ENCODE measurements around the gene GHRL. TPM values are rescaled to one million over a fixed set of nuclear protein-coding genes. Genes with fewer than 3 reads are reported as not detected.

GHRL gene
- total and polyA plus RNA-seq, 12 donors, result 0.33 to 2.2 (median 0.97) TPM; not detected in 7

GRCh38 chr3:10321630-10322351, 29.0 kb upstream of the GHRL start:
- intact Hi-C loops (cut with DNase I), result no loop called here
- H3K4me3 ChIP-seq, result peak overlapping the region in 1 of 4 donors; percentile 77

GRCh38 chr3:10320320-10320677, 27.6 kb upstream of the GHRL start:
- Histone ChIP-seq H3K27ac (peak overlapping the region in 4 of 5 donors; percentile 86 to 90 (median 87)), H3K4me3 (peak overlapping the region; percentile 77 to 96 (median 94)), H3K9me3 (replicated peaks in 1 of 3) (no peaks in the 10 kb centered on the region), H3K27me3 (no peaks in the 10 kb centered on the region), H3K4me1 (replicated peaks in 1 of 2) (peaks cover 9 to 11% of the 10 kb centered on the region in 2 donors), H3K36me3 (replicated peaks in 1 of 2) (peaks cover 0 to 31% of the 10 kb centered on the region in 2 donors)
- WGBS, 4 donors, result 0 to 2% (median 0%) methylated on average over 4 to 9 of the region's 9 CpGs
- no peak for TF ChIP-seq CTCF (IDR thresholded peaks at IDR 0.05)
- TF ChIP-seq POLR2A (IDR thresholded peaks at IDR 0.05), result no peak
- no peak for DNase-seq
- intact Hi-C loops (cut with DNase I), result no loop called here

More at GRCh38 chr3:10321630-10322351, 29.0 kb upstream of the GHRL start:
- Histone ChIP-seq H3K4me1 (replicated peaks in 1 of 2) (peaks cover 9 to 11% of the 10 kb centered on the region in 2 donors), H3K36me3 (replicated peaks in 1 of 2) (peaks cover 0 to 17% of the 10 kb centered on the region in 2 donors), H3K27me3 (no peaks in the 10 kb centered on the region), H3K9me3 (replicated peaks in 1 of 3) (no peaks in the 10 kb centered on the region), H3K27ac (no peak overlapping the region)
- TF ChIP-seq CTCF (IDR thresholded peaks at IDR 0.05), result no peak
- no peak for TF ChIP-seq POLR2A (IDR thresholded peaks at IDR 0.05)
- 85 to 95% (median 91%) methylated on average over 6 to 8 of the region's 8 CpGs for WGBS, 4 donors
- peak in 1 of 7 donors; percentile 61 for DNase-seq

GRCh38 chr3:10319804-10320203, 27.1 kb upstream of the GHRL start:
- H3K27ac ChIP-seq, result peak overlapping the region in 2 of 5 donors; percentile 88 to 90

GRCh38 chr3:10319251-10319650, 26.5 kb upstream of the GHRL start:
- Histone ChIP-seq H3K27ac (no peak overlapping the region), H3K9me3 (replicated peaks in 1 of 3) (no peaks in the 10 kb centered on the region), H3K36me3 (replicated peaks in 1 of 2) (peaks cover 0 to 42% of the 10 kb centered on the region in 2 donors), H3K4me1 (replicated peaks in 1 of 2) (peaks cover 9 to 11% of the 10 kb centered on the region in 2 donors), H3K27me3 (no peaks in the 10 kb centered on the region), H3K4me3 (peak overlapping the region in 1 of 4 donors; percentile 11)
- 51 to 57% (median 55%) methylated on average over 6 of the region's 6 CpGs for WGBS, 4 donors
- DNase-seq, result no peak
- intact Hi-C loops (cut with DNase I), result no loop called here
- TF ChIP-seq POLR2A (IDR thresholded peaks at IDR 0.05) (no peak), CTCF (IDR thresholded peaks at IDR 0.05) (no peak)

More at GRCh38 chr3:10319804-10320203, 27.1 kb upstream of the GHRL start:
- Histone ChIP-seq H3K27me3 (no peaks in the 10 kb centered on the region), H3K36me3 (replicated peaks in 1 of 2) (peaks cover 0 to 36% of the 10 kb centered on the region in 2 donors), H3K4me3 (peak overlapping the region in 3 of 4 donors; percentile 77 to 96 (median 96)), H3K4me1 (replicated peaks in 1 of 2) (peaks cover 9 to 11% of the 10 kb centered on the region in 2 donors), H3K9me3 (replicated peaks in 1 of 3) (no peaks in the 10 kb centered on the region)
- 0 to 13% (median 7%) methylated on average over 1 to 3 of the region's 3 CpGs for WGBS, 4 donors
- intact Hi-C loops (cut with DNase I), result no loop called here
- no peak for DNase-seq
- TF ChIP-seq CTCF (IDR thresholded peaks at IDR 0.05) (no peak), POLR2A (IDR thresholded peaks at IDR 0.05) (no peak)

Measured in adrenal gland (tissue), 12 donors.